Measurements from ENCODE around the gene NOP16. TPM values are rescaled to one million over a fixed set of nuclear protein-coding genes. Genes with fewer than 3 reads are reported as not detected.
A peak's percentile ranks its signal among the peaks of the same experiment; 100 is the strongest.

Gene NOP16
- total and polyA plus RNA-seq, 8 donors = 4.7 to 23.2 (median 10.2) TPM

- WGBS, 2 donors = 67 to 84% methylated on average over 5 of the region's 5 CpGs
- no peaks in the 10 kb centered on the region for H3K9me3 ChIP-seq
These were observed 31.7 kb upstream of the NOP16 start for GRCh38 chr5:176420086-176420485.

GRCh38 chr5:176418251-176418650, 29.9 kb upstream of the NOP16 start:
- Histone ChIP-seq H3K36me3 (no peaks in the 10 kb centered on the region), H3K4me1 (peaks cover 0 to 15% (median 0%) of the 10 kb centered on the region in 3 donors), H3K9me3 (no peaks in the 10 kb centered on the region), H3K4me3 (no peak overlapping the region), H3K27ac (no peak overlapping the region), H3K27me3 (no peaks in the 10 kb centered on the region)
- FAIRE-seq = no peak
- no peak for ATAC-seq
- 63 to 71% methylated on average over 9 of the region's 9 CpGs for WGBS, 2 donors
- intact Hi-C loops (cut with DNase I) = loop anchor here in 1 of 3 donors (10.0 kb wide), 1 partner anchor 157 kb away; no protein-coding TSS in a partner anchor
- DNase-seq = no peak
- no peak for TF ChIP-seq CTCF (IDR thresholded peaks at IDR 0.05)

More at GRCh38 chr5:176420086-176420485, 31.7 kb upstream of the NOP16 start:
- TF ChIP-seq CTCF (IDR thresholded peaks at IDR 0.05) = no peak
- FAIRE-seq (no peak), DNase-seq (no peak), ATAC-seq (no peak)
- no peaks in the 10 kb centered on the region for H3K27me3 ChIP-seq
- H3K36me3 ChIP-seq = no peaks in the 10 kb centered on the region
- no peak overlapping the region for H3K27ac ChIP-seq
- H3K4me3 ChIP-seq = no peak overlapping the region
- H3K4me1 ChIP-seq = peaks cover 0 to 8% (median 0%) of the 10 kb centered on the region in 3 donors
- intact Hi-C loops (cut with DNase I) = no loop called here

- no peak for TF ChIP-seq CTCF (IDR thresholded peaks at IDR 0.05)
- Histone ChIP-seq H3K27ac (peak overlapping the region; percentile 3 to 57 (median 43)), H3K27me3 (no peaks in the 10 kb centered on the region), H3K4me3 (peak overlapping the region in 2 of 4 donors; percentile 98 to 100), H3K36me3 (no peaks in the 10 kb centered on the region), H3K4me1 (peaks cover 0 to 15% (median 0%) of the 10 kb centered on the region in 3 donors), H3K9me3 (no peaks in the 10 kb centered on the region)
- DNase-seq = no peak
- ATAC-seq = no peak
- 86 to 89% methylated on average over 11 of the region's 11 CpGs for WGBS, 2 donors
- intact Hi-C loops (cut with DNase I) = loop anchor here in 1 of 3 donors (10.0 kb wide), 1 partner anchor 158 kb away; no protein-coding TSS in a partner anchor
- FAIRE-seq = no peak
These were observed 28.6 kb upstream of the NOP16 start for GRCh38 chr5:176416965-176417364.

GRCh38 chr5:176415952-176416924, 27.8 kb upstream of the NOP16 start, which contains the start of gene CLTB:
Gene CLTB (minus strand): TSS chr5:176416539. CDS start chr5:176416363, 176 bp downstream.
- intact Hi-C loops (cut with DNase I) = loop anchor here in 1 of 3 donors (10.0 kb wide), 1 partner anchor 159 kb away; no protein-coding TSS in a partner anchor
- Histone ChIP-seq H3K27me3 (no peaks in the 10 kb centered on the region), H3K27ac (peak within 1 kb of the TSS; percentile 79 to 90 (median 83)), H3K4me3 (peak within 1 kb of the TSS; percentile 64 to 100 (median 85)), H3K9me3 (no peaks in the 10 kb centered on the region), H3K36me3 (no peaks in the 10 kb centered on the region), H3K4me1 (peaks cover 0 to 15% (median 0%) of the 10 kb centered on the region in 3 donors)
- DNase-seq = peak; percentile 88 to 99 (median 96)
- peak; percentile 47 to 59 (median 56) for TF ChIP-seq CTCF (IDR thresholded peaks at IDR 0.05)
- WGBS, 2 donors = 1% methylated on average over 76 to 107 of the region's 107 CpGs
- ATAC-seq = peak; percentile 97
- FAIRE-seq = no peak
